DMS 273 treated with DMSO at 0.1 percent for 48 hours (cell line): ENCODE measurements around the gene ABHD15.
"Not testable (repeated sequence)": the region's sequence is repeated elsewhere in the genome, so short reads cannot be mapped to it uniquely, and the experiment has no call there.

Experiments
- DNase-seq: peaks from one replicate; lab custom pipeline; 2025; lab: John Stamatoyannopoulos, UW

Gene ABHD15

GRCh38 chr17:29568331-29569244 is 1.8 kb upstream of the ABHD15 start, which contains the start of gene TP53I13:
Gene TP53I13 (plus strand): TSS chr17:29568701. CDS start chr17:29568759, 58 bp downstream.
- DNase-seq: peak; percentile 81

- DNase-seq: peak; percentile 53
These were observed 905 bp upstream of the ABHD15 start for GRCh38 chr17:29567554-29568330.

DNA sequence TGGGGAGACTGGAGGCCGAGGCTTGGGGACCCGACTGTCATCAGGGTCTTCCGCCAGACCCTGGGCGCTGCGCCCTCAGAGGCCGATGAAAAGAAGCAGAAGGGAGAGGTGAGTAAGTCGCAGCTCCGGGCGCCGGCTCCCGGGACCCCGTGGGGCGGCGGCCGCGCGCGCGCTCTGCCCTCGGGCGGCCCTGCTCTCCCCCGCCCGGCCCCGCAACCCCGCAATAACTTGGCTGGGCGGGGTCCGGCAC is 392 bp upstream of the ABHD15 start:
- DNase-seq: no peak

- no peak for DNase-seq
These were observed 979 bp downstream of the ABHD15 start for GRCh38 chr17:29565643-29566472.

- no peak for DNase-seq
These were observed 3.0 kb downstream of the ABHD15 start for GRCh38 chr17:29563816-29564215.

DNA sequence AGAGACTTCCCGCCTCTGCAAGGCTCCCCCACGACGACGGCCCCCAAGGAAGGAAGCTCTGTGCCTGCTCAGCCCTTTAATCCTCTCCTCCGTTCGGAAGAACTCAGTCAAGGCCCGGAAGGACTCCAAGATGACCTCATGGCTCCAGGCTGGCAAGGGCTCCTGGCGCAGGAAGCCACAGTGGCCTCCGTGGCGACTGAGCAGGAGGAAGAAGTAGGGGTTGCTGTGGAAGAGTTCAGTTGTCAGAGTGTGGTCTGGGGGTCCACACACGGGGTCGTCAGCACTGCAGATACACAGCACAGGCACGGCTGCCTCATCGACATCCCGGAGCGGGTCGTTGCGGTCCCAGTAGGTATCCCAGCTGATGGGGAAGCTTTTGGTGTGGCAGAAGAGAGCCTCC is 4.2 kb downstream of the ABHD15 start:
- no peak for DNase-seq

GRCh38 chr17:29561554-29562517 is 5.0 kb downstream of the ABHD15 start:
- DNase-seq: no peak

DNA sequence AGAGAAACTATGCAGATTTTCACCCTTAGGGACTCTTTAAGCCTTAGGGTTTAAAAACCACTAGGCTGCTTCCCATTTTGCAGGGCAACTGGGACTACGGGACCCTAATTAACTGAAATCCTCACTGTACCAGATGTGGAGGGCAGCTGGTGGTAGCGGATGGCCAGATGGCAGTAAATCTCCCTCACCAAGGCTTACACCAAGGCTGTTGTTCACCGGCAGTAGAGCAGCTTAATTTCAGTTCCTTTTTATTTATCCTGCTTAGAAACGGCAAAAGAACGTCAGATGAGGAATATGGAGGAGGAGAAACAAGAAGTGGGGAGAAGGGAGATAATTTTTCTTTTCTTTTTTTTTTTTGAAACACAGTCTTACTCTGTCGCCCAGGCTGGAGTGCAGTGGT is 6.5 kb downstream of the ABHD15 start:
- DNase-seq: peak; percentile 95

GRCh38 chr17:29559640-29560039 is 7.2 kb downstream of the ABHD15 start:
- DNase-seq: no peak

DNA sequence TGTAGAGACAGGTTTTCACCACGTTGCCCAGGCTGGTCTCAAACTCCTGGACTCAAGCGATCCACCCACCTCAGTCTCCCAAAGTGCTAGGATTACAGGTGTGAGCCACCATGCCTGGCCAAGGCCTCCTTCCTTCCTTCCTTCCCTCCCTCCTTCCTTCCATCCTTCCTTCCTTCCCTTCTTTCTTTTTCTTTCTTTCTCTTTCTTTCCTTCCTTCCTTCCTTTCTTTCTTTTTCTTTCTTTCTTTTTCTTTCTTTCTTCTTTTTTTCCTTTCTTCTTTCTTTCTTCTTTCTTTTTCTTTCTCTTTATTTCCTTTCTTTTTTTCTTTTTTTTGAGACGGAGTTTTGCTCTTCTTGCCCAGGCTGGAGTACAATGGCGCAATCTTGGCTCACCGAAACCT is 8.7 kb downstream of the ABHD15 start:
- not testable (repeated sequence) for DNase-seq

DNA sequence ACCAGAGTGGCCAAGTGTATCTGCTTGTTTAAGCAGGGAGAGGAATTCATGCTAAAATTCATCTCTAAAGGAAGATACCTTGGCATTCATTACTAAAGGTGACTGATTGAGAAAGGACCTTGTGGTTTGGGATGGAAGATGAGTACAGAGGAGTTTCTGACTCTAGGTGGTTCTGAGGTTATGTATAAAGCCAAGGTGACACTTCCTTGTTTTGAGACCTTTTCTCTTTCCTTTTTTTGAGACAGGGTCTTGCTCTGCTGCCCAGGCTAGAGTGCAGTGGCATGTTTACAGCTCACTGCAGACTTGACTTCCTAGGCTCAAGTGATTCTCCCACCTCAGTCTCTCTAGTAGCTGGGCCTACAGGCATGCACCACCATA is 9.1 kb downstream of the ABHD15 start:
- no peak for DNase-seq

- DNase-seq: no peak
These were observed 9.6 kb downstream of the ABHD15 start for GRCh38 chr17:29557085-29557738.

DNA sequence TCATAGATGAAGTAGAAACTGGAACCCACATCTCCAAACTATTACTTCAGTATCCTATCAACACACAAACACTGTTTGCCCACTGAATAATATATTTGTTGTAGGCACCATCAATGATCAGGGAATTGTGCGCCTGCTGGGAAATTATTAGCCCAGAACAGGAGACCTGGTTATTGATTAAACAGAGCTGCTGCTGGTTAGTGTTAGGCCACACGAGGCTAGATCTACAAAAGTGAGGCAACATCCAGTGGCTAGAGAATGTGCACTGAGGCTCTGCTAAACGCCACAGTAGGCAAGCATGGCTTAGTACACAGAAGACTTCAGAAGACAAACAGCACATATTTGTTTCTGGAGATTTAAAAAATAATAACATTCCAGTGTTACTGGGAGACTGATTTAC is 11.0 kb downstream of the ABHD15 start:
- no peak for DNase-seq

- no peak for DNase-seq
These were observed 17.5 kb downstream of the ABHD15 start for GRCh38 chr17:29549177-29549923.

GRCh38 chr17:29546830-29547229 is 20.0 kb downstream of the ABHD15 start:
- no peak for DNase-seq

DNA sequence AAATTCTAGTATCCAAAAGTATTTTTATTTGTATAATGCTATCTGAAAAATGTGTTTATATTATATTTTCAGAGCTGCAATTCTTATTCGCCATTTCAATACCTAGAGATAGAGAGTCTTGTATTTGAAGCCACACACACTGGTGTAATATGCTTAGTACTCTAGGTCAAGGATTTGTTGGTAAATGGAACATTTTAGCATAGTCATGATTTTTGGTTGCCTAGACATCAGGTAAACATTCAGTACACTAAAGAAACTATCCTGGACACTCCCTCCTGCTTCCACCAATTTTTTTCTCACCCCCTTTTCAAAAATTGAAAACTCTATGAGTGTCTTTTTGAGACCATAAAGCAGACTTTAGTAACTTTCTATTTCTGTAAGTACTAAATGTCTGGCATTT is 20.8 kb downstream of the ABHD15 start:
- DNase-seq: no peak

GRCh38 chr17:29544066-29544465 is 22.8 kb downstream of the ABHD15 start:
- DNase-seq: no peak

GRCh38 chr17:29533976-29534375 is 32.9 kb downstream of the ABHD15 start:
- DNase-seq: no peak

DNA sequence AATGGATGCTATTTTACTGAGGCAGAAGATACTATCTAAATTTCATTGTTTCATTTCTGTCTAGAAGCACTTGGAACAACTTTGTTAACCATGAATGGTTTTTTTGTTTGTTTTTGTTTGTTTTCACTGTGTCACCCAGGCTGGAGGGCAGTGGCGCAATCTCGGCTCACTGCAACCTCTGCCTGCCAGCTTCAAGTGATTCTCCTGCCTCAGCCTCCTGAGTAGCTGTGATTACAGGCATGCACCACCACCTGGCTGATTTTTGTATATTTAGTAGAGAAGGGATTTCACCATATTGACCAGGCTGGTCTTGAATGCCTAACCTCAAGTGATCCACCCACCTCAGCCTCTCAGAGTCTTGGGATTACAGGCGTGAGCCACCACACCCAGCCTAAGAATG is 40.5 kb downstream of the ABHD15 start:
- no peak for DNase-seq

- DNase-seq: no peak
These were observed 42.1 kb downstream of the ABHD15 start for GRCh38 chr17:29524692-29525091.
